Activated CD4-positive, CD25-positive, alpha-beta regulatory T cell treated with anti-CD3 and anti-CD28 coated beads, Interleukin-2, amount 50 U/mL, for 16 hours (primary cell): ENCODE data around the gene PIEZO2.
"Not testable (repeated sequence)": the region's sequence is repeated elsewhere in the genome, so short reads cannot be mapped to it uniquely, and the experiment has no call there.

Experiments
- DNase-seq: peaks from one replicate; pipeline ENCODE4 v3.0.0-alpha.2; 2020; ENCODE audit warnings: low read depth, low spot score

Gene PIEZO2

GRCh38 chr18:10626606-10627213 lies 522.7 kb downstream of the PIEZO2 start:
- not testable (repeated sequence) for DNase-seq

DNA sequence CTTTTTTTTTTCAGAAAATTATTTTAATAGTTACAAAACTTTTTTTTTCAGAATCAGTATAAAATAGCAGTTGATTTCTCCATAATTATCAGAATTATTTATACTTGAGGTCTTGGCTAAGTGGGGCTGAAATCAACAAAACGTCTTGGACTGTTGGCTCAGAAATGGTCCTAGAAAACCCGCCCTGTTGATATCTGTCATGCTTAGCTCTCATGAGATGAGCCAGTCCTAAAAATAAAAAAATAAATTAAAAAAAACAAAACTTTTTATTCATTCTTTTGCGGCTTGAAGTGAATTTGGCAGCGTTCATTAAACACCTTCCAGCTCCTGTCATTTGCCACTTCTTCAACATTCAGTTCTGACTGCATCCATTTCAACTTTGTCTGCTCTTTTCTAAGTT lies 525.8 kb downstream of the PIEZO2 start:
- DNase-seq, result not testable (repeated sequence)

- DNase-seq, result not testable (repeated sequence)
These were observed 526.4 kb downstream of the PIEZO2 start for GRCh38 chr18:10622982-10623381.

- not testable (repeated sequence) for DNase-seq
These were observed 528.6 kb downstream of the PIEZO2 start for GRCh38 chr18:10620670-10621329.
